Measurements from ENCODE around the gene GRAMD4.

Gene GRAMD4

DNA sequence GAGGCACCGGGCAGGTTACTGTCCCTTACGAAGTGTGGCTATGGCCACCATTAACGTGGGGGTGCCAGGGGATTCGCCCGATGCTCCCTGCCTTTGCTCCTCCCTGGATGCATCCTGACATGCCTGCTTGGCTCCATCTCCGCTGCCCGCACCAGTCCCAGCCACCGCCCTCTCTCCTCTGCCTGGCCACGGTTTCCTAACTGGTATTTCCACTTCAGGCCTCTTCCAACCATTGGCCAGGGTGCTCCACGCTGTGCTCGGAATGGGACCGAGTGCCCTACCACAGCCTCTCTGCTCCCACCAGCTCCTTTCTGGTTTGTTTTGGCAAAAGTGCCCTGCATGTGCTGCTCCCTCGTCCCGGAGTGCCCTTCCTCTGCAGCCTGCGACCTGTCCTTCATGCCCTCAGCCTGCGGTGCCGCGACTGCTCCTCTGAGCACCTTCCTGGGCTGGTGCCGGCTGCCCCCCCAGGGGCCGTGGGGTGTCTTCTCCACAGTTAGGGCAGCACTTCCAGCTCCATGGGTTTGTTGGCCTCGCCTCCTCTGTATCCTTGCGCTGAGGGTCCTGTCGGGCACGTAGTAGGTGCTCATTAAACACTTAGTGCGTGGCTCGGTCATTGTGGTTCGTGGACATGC lies 12.6 kb upstream of the GRAMD4 start:
- TF ChIP-seq, protein P1, sequence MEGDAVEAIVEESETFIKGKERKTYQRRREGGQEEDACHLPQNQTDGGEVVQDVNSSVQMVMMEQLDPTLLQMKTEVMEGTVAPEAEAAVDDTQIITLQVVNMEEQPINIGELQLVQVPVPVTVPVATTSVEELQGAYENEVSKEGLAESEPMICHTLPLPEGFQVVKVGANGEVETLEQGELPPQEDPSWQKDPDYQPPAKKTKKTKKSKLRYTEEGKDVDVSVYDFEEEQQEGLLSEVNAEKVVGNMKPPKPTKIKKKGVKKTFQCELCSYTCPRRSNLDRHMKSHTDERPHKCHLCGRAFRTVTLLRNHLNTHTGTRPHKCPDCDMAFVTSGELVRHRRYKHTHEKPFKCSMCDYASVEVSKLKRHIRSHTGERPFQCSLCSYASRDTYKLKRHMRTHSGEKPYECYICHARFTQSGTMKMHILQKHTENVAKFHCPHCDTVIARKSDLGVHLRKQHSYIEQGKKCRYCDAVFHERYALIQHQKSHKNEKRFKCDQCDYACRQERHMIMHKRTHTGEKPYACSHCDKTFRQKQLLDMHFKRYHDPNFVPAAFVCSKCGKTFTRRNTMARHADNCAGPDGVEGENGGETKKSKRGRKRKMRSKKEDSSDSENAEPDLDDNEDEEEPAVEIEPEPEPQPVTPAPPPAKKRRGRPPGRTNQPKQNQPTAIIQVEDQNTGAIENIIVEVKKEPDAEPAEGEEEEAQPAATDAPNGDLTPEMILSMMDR (IDR thresholded peaks at IDR 0.05; ENCODE audit: low read depth, low read length, missing control alignments): no peak
- H3K4me3 ChIP-seq (ENCODE audit: low read depth, low read length): no peak overlapping the region
- DNase-seq (ENCODE audit: low read depth): no peak

DNA sequence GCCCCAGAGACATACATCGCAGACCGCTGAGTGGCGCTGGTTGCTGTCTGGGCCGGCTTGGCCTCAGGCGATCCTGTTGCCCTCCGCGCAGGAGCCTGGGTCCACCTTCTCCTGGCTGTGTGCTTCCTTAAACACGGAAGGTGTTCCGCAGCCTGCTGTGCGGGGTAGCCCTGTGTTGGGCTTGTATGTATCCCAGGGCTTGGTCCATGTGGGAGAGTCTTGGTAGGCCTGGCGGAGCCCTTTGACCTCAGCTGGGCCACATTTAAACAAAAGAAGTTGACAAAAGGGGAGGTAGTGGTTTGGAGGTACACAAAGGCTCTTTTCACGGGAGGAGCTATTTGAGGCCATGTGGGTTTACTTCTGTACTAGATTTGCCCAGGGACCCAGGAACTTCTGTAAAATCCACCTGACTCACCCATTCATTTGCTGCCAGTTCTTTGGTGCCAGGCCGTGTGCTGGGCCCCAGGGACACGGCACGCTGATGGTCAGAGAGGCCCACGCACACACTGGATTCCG lies 11.0 kb upstream of the GRAMD4 start:
- DNase-seq (ENCODE audit: low read depth): no peak
- H3K4me3 ChIP-seq (ENCODE audit: low read depth, low read length): no peak overlapping the region
- TF ChIP-seq, protein P1 (IDR thresholded peaks at IDR 0.05; ENCODE audit: low read depth, low read length, missing control alignments): no peak

DNA sequence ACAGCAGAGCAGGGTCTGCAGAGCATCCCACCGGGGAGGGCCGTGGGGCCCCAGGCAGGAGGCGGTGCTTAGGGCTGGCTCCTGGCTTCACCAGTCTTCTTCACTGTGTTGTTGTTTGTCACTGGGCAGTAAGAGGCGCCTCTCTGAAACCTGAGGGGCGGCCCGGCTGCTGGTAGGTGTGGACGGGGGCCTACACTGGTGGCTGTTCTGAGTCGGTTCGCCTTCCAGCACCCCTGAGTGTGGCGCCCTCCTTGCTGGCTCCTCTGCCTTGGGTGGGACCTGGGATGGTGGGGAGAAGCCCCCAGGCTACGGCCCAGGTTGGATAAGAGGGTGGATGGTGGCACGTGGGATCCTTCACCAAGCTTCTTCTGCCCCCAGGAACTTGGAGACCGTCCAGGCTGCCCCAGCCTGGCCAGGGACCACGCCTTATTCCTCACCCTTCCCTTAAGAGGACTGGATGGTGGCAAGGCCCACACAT lies 10.4 kb upstream of the GRAMD4 start:
- TF ChIP-seq, protein P1 (IDR thresholded peaks at IDR 0.05; ENCODE audit: low read depth, low read length, missing control alignments): no peak
- DNase-seq (ENCODE audit: low read depth): no peak
- H3K4me3 ChIP-seq (ENCODE audit: low read depth, low read length): no peak overlapping the region

DNA sequence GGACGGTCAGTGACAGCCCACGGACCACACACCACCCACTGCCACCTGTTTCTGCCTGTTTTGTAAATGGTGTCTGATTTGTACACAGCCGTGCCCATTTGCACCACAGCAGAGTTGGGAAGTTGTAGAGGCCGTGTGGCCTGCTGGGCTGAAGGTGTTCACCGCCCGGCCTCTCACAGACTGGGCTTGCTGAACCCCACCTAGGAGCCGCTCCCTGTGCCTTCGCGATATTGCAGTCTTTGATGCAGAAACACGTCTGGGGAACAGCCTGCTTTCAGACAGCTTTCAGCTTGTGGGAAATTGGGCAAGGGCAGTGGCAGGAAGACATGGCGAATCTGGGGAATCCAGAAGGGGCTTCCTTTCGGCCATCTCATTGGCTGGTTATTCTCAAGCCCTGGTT lies 9.8 kb upstream of the GRAMD4 start:
- TF ChIP-seq, protein P1 (IDR thresholded peaks at IDR 0.05; ENCODE audit: low read depth, low read length, missing control alignments): no peak
- no peak overlapping the region for H3K4me3 ChIP-seq (ENCODE audit: low read depth, low read length)
- DNase-seq (ENCODE audit: low read depth): no peak

DNA sequence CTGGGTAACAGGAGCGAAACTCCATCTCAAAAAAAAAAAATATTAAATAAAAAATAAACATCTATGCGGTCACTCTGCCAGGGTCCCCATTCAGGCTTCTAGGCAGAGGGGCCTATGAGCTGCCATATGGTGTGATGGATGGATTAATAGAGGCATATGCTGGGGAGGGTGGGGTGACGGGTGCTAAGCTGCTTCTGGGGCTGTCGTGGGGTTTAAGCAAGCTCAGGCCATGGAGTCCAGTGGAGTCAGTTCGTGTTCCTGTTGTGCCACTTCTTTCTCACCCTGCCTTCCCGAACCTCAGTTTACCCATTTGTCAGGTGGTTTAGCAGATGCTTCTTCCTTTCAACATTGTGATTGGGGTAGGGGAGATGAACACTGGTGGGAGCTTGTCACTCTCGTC lies 9.0 kb upstream of the GRAMD4 start:
- TF ChIP-seq, protein P1 (IDR thresholded peaks at IDR 0.05; ENCODE audit: low read depth, low read length, missing control alignments): no peak
- H3K4me3 ChIP-seq (ENCODE audit: low read depth, low read length): no peak overlapping the region

DNA sequence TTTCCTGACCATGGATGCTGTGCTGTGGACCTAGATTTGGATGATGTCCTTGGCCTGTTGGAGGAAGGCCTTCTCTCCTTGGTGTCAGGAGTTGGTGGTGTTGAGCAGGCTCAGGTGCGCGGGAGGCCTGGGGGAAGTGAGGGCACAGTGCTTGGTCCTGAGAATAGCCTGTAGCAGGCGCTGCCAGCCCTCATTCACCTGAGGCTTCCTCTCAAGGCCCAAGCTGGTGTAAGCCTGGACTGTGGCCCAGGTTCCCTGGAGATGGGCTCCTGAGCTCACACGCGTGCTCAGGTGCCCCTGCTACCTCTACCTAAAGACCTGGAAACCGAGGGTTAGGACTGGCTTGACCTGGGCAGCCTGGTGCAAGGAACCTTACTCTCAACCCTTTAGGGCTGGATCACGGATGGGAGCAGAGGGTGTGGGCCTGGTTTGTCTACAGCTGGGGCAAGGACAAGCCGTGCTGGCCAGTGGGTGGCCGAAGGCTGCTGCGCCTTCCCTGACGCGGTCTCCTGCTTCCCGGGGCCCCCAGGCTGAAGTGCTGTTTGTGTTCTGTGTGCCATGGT lies 7.8 kb upstream of the GRAMD4 start:
- TF ChIP-seq, protein P1 (IDR thresholded peaks at IDR 0.05; ENCODE audit: low read depth, low read length, missing control alignments): no peak
- DNase-seq (ENCODE audit: low read depth): no peak
- H3K4me3 ChIP-seq (ENCODE audit: low read depth, low read length): no peak overlapping the region

More for the DNA sequence above, 9.0 kb upstream of the GRAMD4 start:
- DNase-seq (ENCODE audit: low read depth): no peak

Measured in GM12864 (cell line).